ENCODE data around the gene PLEKHN1.

PLEKHN1 gene

GRCh38 chr1:917466-918091 is 48.7 kb upstream of the PLEKHN1 start (continued):
- TF ChIP-seq OVOL3 (tag by site-specific recombination; IDR thresholded peaks at IDR 0.05) (0 out of 2 replicates have a peak, but pooled peaks have one; percentile 15), ZNF664 (tag by site-specific recombination; IDR thresholded peaks at IDR 0.05) (no peak), ZBTB17 (tag by site-specific recombination; IDR thresholded peaks at IDR 0.05) (no peak), PRDM4 (tag by site-specific recombination; IDR thresholded peaks at IDR 0.05) (peak; percentile 26; the same call in 1 of the 2 replicates), EGR2 (tag by site-specific recombination; IDR thresholded peaks at IDR 0.05; ENCODE audit: low read depth) (peak; percentile 61; the same call in 1 of the 2 replicates), KLF1 (tag by site-specific recombination; IDR thresholded peaks at IDR 0.05) (peak; percentile 65), ZNF174 (tag by site-specific recombination; IDR thresholded peaks at IDR 0.05) (no peak), ZNF629 (tag by site-specific recombination; IDR thresholded peaks at IDR 0.05) (no peak), ZFHX2 (tag by site-specific recombination; conservative IDR thresholded peaks at IDR 0.05) (peak; percentile 76), ZNF701 (tag by site-specific recombination; IDR thresholded peaks at IDR 0.05) (no peak), HOXA7 (CRISPR knock-in tag; IDR thresholded peaks at IDR 0.05; ENCODE audit: borderline replicate concordance) (no peak), ZNF600 (tag by site-specific recombination; IDR thresholded peaks at IDR 0.05) (peak; percentile 62), ZIC2 (tag by site-specific recombination; IDR thresholded peaks at IDR 0.05) (peak; percentile 54; the same call in 1 of the 2 replicates), GLIS2 (tag by site-specific recombination; IDR thresholded peaks at IDR 0.05) (peak; percentile 41)
- TF ChIP-seq, protein P1, sequence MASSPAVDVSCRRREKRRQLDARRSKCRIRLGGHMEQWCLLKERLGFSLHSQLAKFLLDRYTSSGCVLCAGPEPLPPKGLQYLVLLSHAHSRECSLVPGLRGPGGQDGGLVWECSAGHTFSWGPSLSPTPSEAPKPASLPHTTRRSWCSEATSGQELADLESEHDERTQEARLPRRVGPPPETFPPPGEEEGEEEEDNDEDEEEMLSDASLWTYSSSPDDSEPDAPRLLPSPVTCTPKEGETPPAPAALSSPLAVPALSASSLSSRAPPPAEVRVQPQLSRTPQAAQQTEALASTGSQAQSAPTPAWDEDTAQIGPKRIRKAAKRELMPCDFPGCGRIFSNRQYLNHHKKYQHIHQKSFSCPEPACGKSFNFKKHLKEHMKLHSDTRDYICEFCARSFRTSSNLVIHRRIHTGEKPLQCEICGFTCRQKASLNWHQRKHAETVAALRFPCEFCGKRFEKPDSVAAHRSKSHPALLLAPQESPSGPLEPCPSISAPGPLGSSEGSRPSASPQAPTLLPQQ (tag by site-specific recombination; IDR thresholded peaks at IDR 0.05) = 0 out of 2 replicates have a peak, but pooled peaks have one; percentile 37
- TF ChIP-seq, protein P2, sequence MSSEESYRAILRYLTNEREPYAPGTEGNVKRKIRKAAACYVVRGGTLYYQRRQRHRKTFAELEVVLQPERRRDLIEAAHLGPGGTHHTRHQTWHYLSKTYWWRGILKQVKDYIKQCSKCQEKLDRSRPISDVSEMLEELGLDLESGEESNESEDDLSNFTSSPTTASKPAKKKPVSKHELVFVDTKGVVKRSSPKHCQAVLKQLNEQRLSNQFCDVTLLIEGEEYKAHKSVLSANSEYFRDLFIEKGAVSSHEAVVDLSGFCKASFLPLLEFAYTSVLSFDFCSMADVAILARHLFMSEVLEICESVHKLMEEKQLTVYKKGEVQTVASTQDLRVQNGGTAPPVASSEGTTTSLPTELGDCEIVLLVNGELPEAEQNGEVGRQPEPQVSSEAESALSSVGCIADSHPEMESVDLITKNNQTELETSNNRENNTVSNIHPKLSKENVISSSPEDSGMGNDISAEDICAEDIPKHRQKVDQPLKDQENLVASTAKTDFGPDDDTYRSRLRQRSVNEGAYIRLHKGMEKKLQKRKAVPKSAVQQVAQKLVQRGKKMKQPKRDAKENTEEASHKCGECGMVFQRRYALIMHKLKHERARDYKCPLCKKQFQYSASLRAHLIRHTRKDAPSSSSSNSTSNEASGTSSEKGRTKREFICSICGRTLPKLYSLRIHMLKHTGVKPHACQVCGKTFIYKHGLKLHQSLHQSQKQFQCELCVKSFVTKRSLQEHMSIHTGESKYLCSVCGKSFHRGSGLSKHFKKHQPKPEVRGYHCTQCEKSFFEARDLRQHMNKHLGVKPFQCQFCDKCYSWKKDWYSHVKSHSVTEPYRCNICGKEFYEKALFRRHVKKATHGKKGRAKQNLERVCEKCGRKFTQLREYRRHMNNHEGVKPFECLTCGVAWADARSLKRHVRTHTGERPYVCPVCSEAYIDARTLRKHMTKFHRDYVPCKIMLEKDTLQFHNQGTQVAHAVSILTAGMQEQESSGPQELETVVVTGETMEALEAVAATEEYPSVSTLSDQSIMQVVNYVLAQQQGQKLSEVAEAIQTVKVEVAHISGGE (tag by site-specific recombination; conservative IDR thresholded peaks at IDR 0.05; ENCODE audit: low read depth) = no peak

GRCh38 chr1:918353-918752 is 47.9 kb upstream of the PLEKHN1 start:
- Histone ChIP-seq H3K36me3 (ENCODE audit: control insufficient read depth in 2 of 2, insufficient read depth in 1 of 2, low read length in 2 of 2) (peaks cover 0 to 22% of the 10 kb centered on the region in 2 experiments; a peak in 1 of 3 replicates), H3K9me3 (ENCODE audit: control insufficient read depth, insufficient read depth, low read depth, low read length) (no peaks in the 10 kb centered on the region), H3K4me1 (ENCODE audit: control insufficient read depth, insufficient read depth, low read length) (peaks cover 32% of the 10 kb centered on the region), H3K27ac (ENCODE audit: extremely low read depth, low read depth, low read length) (no peak overlapping the region; the same call in 1 of the 2 replicates), H3K4me3 (ENCODE audit: low read depth, low read length) (no peak overlapping the region)
- ChIA-PET CTCF (interaction anchor here (0.6 to 1.2 kb wide), 2 partner anchors 10 to 89 kb away, joined by 3 to 4 read pairs; no protein-coding TSS in a partner anchor), POLR2A (interaction anchor here (0.5 to 5.2 kb wide), 4 partner anchors 13 to 40 kb away, joined by 4 to 106 read pairs (median 12); partner anchors contain the start of gene NOC2L)
- TF ChIP-seq ZNF341 (tag by site-specific recombination; IDR thresholded peaks at IDR 0.05; ENCODE audit: low read depth) (peak; percentile 53), HOXC10 (CRISPR knock-in tag; IDR thresholded peaks at IDR 0.05) (no peak)

Data from HEK293 (cell line).